ENCODE data around the gene IGFBP6. TPM values are rescaled to one million over a fixed set of nuclear protein-coding genes. Genes with fewer than 3 reads are reported as not detected.

IGFBP6 gene
- total RNA-seq, 1 donor = 577 TPM

- Histone ChIP-seq H2AFZ (ENCODE audit: low read length) (no peak overlapping the region), H3K36me3 (ENCODE audit: insufficient read depth, low read length) (no peaks in the 10 kb centered on the region), H3K4me2 (ENCODE audit: insufficient read depth, low read length) (no peak overlapping the region), H3K4me1 (ENCODE audit: insufficient read depth, low read length) (no peaks in the 10 kb centered on the region), H4K20me1 (ENCODE audit: insufficient read depth, low read length) (no peaks in the 10 kb centered on the region), H3K79me2 (ENCODE audit: insufficient read depth, low read length) (no peaks in the 10 kb centered on the region), H3K27ac (ENCODE audit: low read depth, low read length) (no peak overlapping the region), H3K27me3 (ENCODE audit: insufficient read depth, low read length) (no peaks in the 10 kb centered on the region), H3K4me3 (ENCODE audit: insufficient read depth, low read length) (no peak overlapping the region), H3K9me3 (ENCODE audit: low read depth, low read length) (no peaks in the 10 kb centered on the region)
- no peak for TF ChIP-seq CTCF (IDR thresholded peaks at IDR 0.05; ENCODE audit: extremely low read depth, low read depth, low read length)
- DNase-seq (ENCODE audit: insufficient read length, low spot score, missing footprints) = no peak
Observed at GRCh38 chr12:53113136-53113705, 15.8 kb downstream of the IGFBP6 start.

DNA sequence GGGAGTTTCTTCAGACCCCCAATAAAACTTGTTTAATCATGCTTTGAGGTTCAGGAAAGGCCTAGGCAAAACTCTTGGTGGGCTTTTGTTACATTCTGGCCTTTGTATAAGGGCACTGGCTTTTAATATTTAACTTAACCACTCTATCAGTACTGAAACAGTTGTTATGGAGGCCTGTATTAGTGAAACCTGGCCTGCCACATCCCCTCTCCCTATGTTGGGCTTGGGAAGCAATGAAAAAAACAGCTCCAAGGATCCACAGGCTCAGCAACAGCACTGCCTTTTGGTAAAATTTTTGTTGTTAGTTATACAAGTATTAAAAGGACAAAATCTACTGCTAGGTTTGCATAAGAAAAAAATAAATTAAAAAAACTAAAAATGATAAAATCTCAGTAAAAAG is 16.5 kb downstream of the IGFBP6 start:
- no peak overlapping the region for H3K27ac ChIP-seq (ENCODE audit: low read depth, low read length)
- H3K4me1 ChIP-seq (ENCODE audit: insufficient read depth, low read length) = no peaks in the 10 kb centered on the region
- H3K36me3 ChIP-seq (ENCODE audit: insufficient read depth, low read length) = no peaks in the 10 kb centered on the region
- H3K9me3 ChIP-seq (ENCODE audit: low read depth, low read length) = no peaks in the 10 kb centered on the region
- H3K4me2 ChIP-seq (ENCODE audit: insufficient read depth, low read length) = no peak overlapping the region
- H2AFZ ChIP-seq (ENCODE audit: low read length) = no peak overlapping the region
- TF ChIP-seq CTCF (IDR thresholded peaks at IDR 0.05; ENCODE audit: extremely low read depth, low read depth, low read length) = no peak
- H4K20me1 ChIP-seq (ENCODE audit: insufficient read depth, low read length) = no peaks in the 10 kb centered on the region
- no peaks in the 10 kb centered on the region for H3K27me3 ChIP-seq (ENCODE audit: insufficient read depth, low read length)
- no peak overlapping the region for H3K4me3 ChIP-seq (ENCODE audit: insufficient read depth, low read length)
- no peaks in the 10 kb centered on the region for H3K79me2 ChIP-seq (ENCODE audit: insufficient read depth, low read length)
- no peak for DNase-seq (ENCODE audit: insufficient read length, low spot score, missing footprints)

DNA sequence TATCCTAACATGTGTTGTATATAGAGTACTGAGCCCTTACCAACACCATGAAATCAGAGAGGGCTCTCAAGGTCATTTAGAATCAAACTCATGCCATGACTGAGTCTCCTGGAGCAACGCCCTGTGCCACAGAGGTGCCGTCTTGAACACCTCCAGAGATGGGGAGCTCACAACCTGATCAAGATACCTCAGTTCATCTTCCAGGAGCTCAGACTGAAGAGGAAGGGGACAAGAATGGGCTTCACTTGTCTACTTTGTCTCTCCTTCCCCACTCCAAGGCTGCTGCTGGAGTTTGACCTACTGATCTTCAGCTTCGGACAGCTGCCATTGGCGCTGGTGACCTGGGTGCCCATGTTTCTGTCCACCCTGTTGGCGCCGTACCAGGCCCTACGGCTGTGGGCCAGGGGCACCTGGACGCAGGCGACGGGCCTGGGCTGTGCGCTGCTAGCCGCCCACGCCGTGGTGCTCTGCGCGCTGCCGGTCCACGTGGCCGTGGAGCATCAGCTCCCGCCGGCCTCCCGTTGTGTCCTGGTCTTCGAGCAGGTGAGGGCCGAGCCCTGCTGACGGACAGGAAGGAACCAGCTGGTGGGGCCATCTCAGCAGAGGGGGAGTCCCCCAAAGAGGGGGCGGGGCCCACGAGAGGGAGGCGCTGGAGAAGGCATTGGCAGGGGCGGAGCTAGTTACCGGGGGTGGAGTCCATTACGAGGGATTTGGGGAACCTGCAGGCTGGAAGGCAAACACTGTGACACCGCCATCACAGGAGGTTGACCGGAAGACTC is 17.8 kb downstream of the IGFBP6 start:
- H4K20me1 ChIP-seq (ENCODE audit: insufficient read depth, low read length) = no peaks in the 10 kb centered on the region
- H3K79me2 ChIP-seq (ENCODE audit: insufficient read depth, low read length) = no peaks in the 10 kb centered on the region
- no peaks in the 10 kb centered on the region for H3K4me1 ChIP-seq (ENCODE audit: insufficient read depth, low read length)
- no peaks in the 10 kb centered on the region for H3K9me3 ChIP-seq (ENCODE audit: low read depth, low read length)
- peak; percentile 80 for DNase-seq (ENCODE audit: insufficient read length, low spot score, missing footprints)
- H3K27ac ChIP-seq (ENCODE audit: low read depth, low read length) = no peak overlapping the region
- H3K36me3 ChIP-seq (ENCODE audit: insufficient read depth, low read length) = no peaks in the 10 kb centered on the region
- no peaks in the 10 kb centered on the region for H3K27me3 ChIP-seq (ENCODE audit: insufficient read depth, low read length)
- no peak overlapping the region for H3K4me2 ChIP-seq (ENCODE audit: insufficient read depth, low read length)
- TF ChIP-seq CTCF (IDR thresholded peaks at IDR 0.05; ENCODE audit: extremely low read depth, low read depth, low read length) = no peak
- no peak overlapping the region for H2AFZ ChIP-seq (ENCODE audit: low read length)
- H3K4me3 ChIP-seq (ENCODE audit: insufficient read depth, low read length) = no peak overlapping the region

GRCh38 chr12:53115891-53116648 is 18.6 kb downstream of the IGFBP6 start:
- H3K27ac ChIP-seq (ENCODE audit: low read depth, low read length) = no peak overlapping the region
- DNase-seq (ENCODE audit: insufficient read length, low spot score, missing footprints) = peak; percentile 3
- no peak for TF ChIP-seq CTCF (IDR thresholded peaks at IDR 0.05; ENCODE audit: extremely low read depth, low read depth, low read length)
- H4K20me1 ChIP-seq (ENCODE audit: insufficient read depth, low read length) = no peaks in the 10 kb centered on the region
- H3K4me3 ChIP-seq (ENCODE audit: insufficient read depth, low read length) = no peak overlapping the region
- H3K4me1 ChIP-seq (ENCODE audit: insufficient read depth, low read length) = no peaks in the 10 kb centered on the region
- H3K9me3 ChIP-seq (ENCODE audit: low read depth, low read length) = no peaks in the 10 kb centered on the region
- H3K36me3 ChIP-seq (ENCODE audit: insufficient read depth, low read length) = no peaks in the 10 kb centered on the region
- no peaks in the 10 kb centered on the region for H3K27me3 ChIP-seq (ENCODE audit: insufficient read depth, low read length)
- H3K79me2 ChIP-seq (ENCODE audit: insufficient read depth, low read length) = no peaks in the 10 kb centered on the region
- H3K4me2 ChIP-seq (ENCODE audit: insufficient read depth, low read length) = no peak overlapping the region
- no peak overlapping the region for H2AFZ ChIP-seq (ENCODE audit: low read length)
